Psoas muscle (tissue), 8 donors: ENCODE data around the gene KRT9. TPM values are rescaled to one million over a fixed set of nuclear protein-coding genes. Genes with fewer than 3 reads are reported as not detected.
A peak's percentile ranks its signal among the peaks of the same experiment; 100 is the strongest.

ENCODE experiments used
- ATAC-seq, 4 donors: fragments of 200-7000 bp; cut with Tn5 transposase; one replicate each; pipeline ENCODE4 v1.9.1; 2020; ENCODE audit warnings: moderate library complexity in 3 of 4, mild to moderate bottlenecking in 2 of 4
- DNase-seq, 2 donors: peaks; one replicate each; pipeline ENCODE4 v3.0.0-alpha.2; 2020
- H3K27ac ChIP-seq: fragments of 200-600 bp; one replicate; pipeline ENCODE4 v1.8.0; 2022
- H3K27me3 ChIP-seq, 3 donors: fragments of 200-600 bp in 1 of 3; one replicate each; pipeline versions ENCODE4 v1.6.1 to v1.8.0; 2013 to 2022; ENCODE audit warnings: low read length in 2 of 3, mild to moderate bottlenecking in 2 of 3, moderate library complexity in 1 of 3; ENCODE audit not compliant: insufficient read depth in 3 of 3
- H3K36me3 ChIP-seq, 2 donors: fragments of 200-600 bp in 1 of 2; one replicate each; pipeline versions ENCODE4 v1.6.1 to v1.8.0; 2013 to 2022; ENCODE audit warnings: low read depth in 1 of 2, mild to moderate bottlenecking in 1 of 2, moderate library complexity in 1 of 2; ENCODE audit not compliant: insufficient read depth in 1 of 2
- H3K4me1 ChIP-seq: fragments of 200-600 bp; one replicate; pipeline ENCODE4 v1.8.0; 2022
- H3K4me3 ChIP-seq: fragments of 200-600 bp; one replicate; pipeline ENCODE4 v1.8.0; 2022; ENCODE audit warnings: mild to moderate bottlenecking
- H3K9me3 ChIP-seq: fragments of 200-600 bp; one replicate; pipeline ENCODE4 v1.8.0; 2022
- CTCF ChIP-seq: fragments of 200-600 bp; IDR thresholded peaks from one replicate; pipeline ENCODE4 v1.8.0; 2022; ENCODE audit warnings: antibody characterized with exemption
- WGBS, 3 donors: extraction: QIAGEN DNeasy Blood & Tissue Kit; methylation state at CpG; one replicate each; pipeline versions ENCODE4 v1.1.6 to v1.1.7; 2013; 5-methylcytosine and 5-hydroxymethylcytosine counted together
- intact Hi-C, 2 donors: fragments of 100-400 bp; cut with DNase I; formaldehyde crosslinking; loops; one replicate each; pipeline versions ENCODE4 v1.11.0 to v1.14.2; 2022
- polyA plus RNA-seq, 3 donors: library from polyadenylated mRNA; stranded (reverse); fragments of 200-250 nt; gene quantifications; one replicate each; pipeline ENCODE4 v1.2.3, GENCODE V29; 2013
- total RNA-seq, 4 donors: library from RNA; stranded (reverse); fragmentation: NEBNext Ultra II Directional in 2 of 4; extraction: Animal tissue kit (Norgen Biotek cat#: 25700) in 2 of 4; gene quantifications; one replicate each; pipeline versions ENCODE4 v1.2.1 to v1.2.4, GENCODE V29; 2021 to 2023
- donor health status: healthy with polysubstance abuse.
- donor health status: DM: no; HTN: no; CAD: no; lungs with moderate emphysema.
- donor health status: Bipolar disorder and iron deficiency.
- donor health status: healthy.
- donor health status: DM: yes; HTN: yes; CAD: no.
- donor health status: DM: no; HTN: no; CAD: no.
- donor health status: DM: no; HTN: no; CAD: no.
- donor health status: DM: yes; HTN: yes; CAD: no.

The KRT9 gene
- total and polyA plus RNA-seq, 7 donors: 0.01 TPM; not detected in 6

GRCh38 chr17:41547921-41548843 is 23.7 kb downstream of the KRT9 start:
- Histone ChIP-seq H3K9me3 (no peaks in the 10 kb centered on the region), H3K27me3 (peaks cover 0 to 10% (median 0%) of the 10 kb centered on the region in 3 donors), H3K27ac (no peak overlapping the region), H3K4me1 (peaks cover 6% of the 10 kb centered on the region), H3K4me3 (peak overlapping the region; percentile 34), H3K36me3 (no peaks in the 10 kb centered on the region)
- intact Hi-C loops: loop anchor here (2.0 to 5.0 kb wide), 4 partner anchors 99 to 639 kb away; no protein-coding TSS in a partner anchor
- ATAC-seq (peak; percentile 51 to 70 (median 64)), DNase-seq (peak; percentile 51 to 59)
- WGBS, 3 donors: 29 to 31% (median 31%) methylated on average over 22 to 23 of the region's 23 CpGs
- no peak for TF ChIP-seq CTCF

- no peak for TF ChIP-seq CTCF
- Histone ChIP-seq H3K4me1 (peaks cover 6% of the 10 kb centered on the region), H3K27me3 (peaks cover 0 to 10% (median 0%) of the 10 kb centered on the region in 3 donors), H3K36me3 (no peaks in the 10 kb centered on the region), H3K9me3 (no peaks in the 10 kb centered on the region), H3K4me3 (no peak overlapping the region), H3K27ac (no peak overlapping the region)
- intact Hi-C loops: loop anchor here in 1 of 2 donors (5.0 kb wide), 1 partner anchor 115 kb away; no protein-coding TSS in a partner anchor
- 51 to 60% (median 52%) methylated on average over 9 of the region's 9 CpGs for WGBS, 3 donors
- ATAC-seq (no peak), DNase-seq (no peak)
These were observed 24.4 kb downstream of the KRT9 start for GRCh38 chr17:41547378-41547841.

- Histone ChIP-seq H3K36me3 (no peaks in the 10 kb centered on the region), H3K4me3 (no peak overlapping the region), H3K27me3 (peaks cover 0 to 10% (median 0%) of the 10 kb centered on the region in 3 donors), H3K9me3 (no peaks in the 10 kb centered on the region), H3K27ac (no peak overlapping the region), H3K4me1 (peaks cover 6% of the 10 kb centered on the region)
- TF ChIP-seq CTCF: no peak
- intact Hi-C loops: loop anchor here in 1 of 2 donors (5.0 kb wide), 1 partner anchor 115 kb away; no protein-coding TSS in a partner anchor
- no peak for ATAC-seq
- no peak for DNase-seq
- 97 to 98% (median 97%) methylated on average over 3 of the region's 3 CpGs for WGBS, 3 donors
These were observed 25.0 kb downstream of the KRT9 start for GRCh38 chr17:41546819-41547218.

- TF ChIP-seq CTCF: no peak
- WGBS, 3 donors: 74 to 82% (median 80%) methylated on average over 12 to 13 of the region's 13 CpGs
- DNase-seq: no peak
- H3K27me3 ChIP-seq: peaks cover 0 to 10% (median 0%) of the 10 kb centered on the region in 3 donors
- H3K36me3 ChIP-seq: no peaks in the 10 kb centered on the region
- H3K9me3 ChIP-seq: no peaks in the 10 kb centered on the region
- no peak for ATAC-seq
- intact Hi-C loops: loop anchor here in 1 of 2 donors (5.0 kb wide), 1 partner anchor 116 kb away; no protein-coding TSS in a partner anchor
- no peak overlapping the region for H3K4me3 ChIP-seq
- H3K4me1 ChIP-seq: peaks cover 6% of the 10 kb centered on the region
- H3K27ac ChIP-seq: no peak overlapping the region
These were observed 25.9 kb downstream of the KRT9 start for GRCh38 chr17:41545829-41546410.
